ENCODE data around the gene CLK1. TPM values are rescaled to one million over a fixed set of nuclear protein-coding genes. Genes with fewer than 3 reads are reported as not detected.

CLK1 gene
- total and polyA plus RNA-seq, 9 of the 15 experiments (the other 6 are each of a cell fraction or from before 2014, with no cell fraction given): 29.3 to 99.2 (median 47.0) TPM

DNA sequence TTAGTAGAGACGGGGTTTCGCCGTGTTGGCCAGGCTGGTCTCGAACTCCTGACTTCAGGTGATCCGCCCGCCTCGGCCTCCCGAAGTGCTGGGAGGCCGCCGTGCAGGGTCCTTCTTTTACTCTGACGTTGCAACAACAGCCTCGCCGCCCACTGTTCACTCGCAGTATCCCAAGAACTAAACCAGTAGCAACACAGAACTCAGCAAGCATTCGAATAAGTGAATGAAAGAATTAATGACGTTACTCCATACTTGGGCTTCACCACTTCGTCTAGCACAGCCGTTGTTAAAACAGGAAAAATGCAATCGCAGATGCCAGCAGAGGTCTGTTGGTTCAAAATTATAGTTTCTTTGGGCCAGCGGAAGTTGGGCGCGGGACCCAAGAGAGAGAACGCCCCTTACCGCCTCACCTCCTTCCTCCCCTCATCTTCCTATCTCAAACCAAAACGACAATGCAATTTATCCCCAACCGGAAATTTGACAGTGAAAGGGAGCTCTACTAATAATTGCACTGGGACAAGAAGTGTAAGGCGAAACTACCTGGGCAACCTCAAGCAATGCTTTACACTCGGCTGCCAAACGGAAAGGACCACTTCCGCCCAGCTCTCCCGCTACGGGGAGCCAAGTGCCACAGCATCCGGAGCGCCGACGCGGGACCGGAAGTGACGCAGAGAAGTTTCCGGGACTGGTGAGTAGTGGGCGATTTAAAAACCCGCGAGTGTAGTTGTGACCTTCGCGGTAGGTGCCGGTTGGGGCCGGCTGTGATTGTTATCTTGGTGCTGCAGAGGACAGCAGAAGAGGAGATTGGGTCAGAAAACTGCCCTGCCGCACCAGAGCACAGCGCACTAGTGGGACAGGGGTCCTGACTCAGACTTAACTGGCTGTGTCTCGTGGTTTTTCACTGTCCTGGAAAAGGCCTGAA, 24.5 kb upstream of the CLK1 start, which contains the start of the genes NIF3L1 and PPIL3 (continued):
- TF ChIP-seq ATF7 (IDR thresholded peaks at IDR 0.05) (peak; percentile 80), MAX (CRISPR knock-in tag; IDR thresholded peaks at IDR 0.05) (peak; percentile 51; the same call in 1 of the 2 replicates), CREB5 (CRISPR knock-in tag; IDR thresholded peaks at IDR 0.05) (no peak), ERF (CRISPR knock-in tag; IDR thresholded peaks at IDR 0.05) (no peak), NFE2L1 (tag; IDR thresholded peaks at IDR 0.05; ENCODE audit: borderline replicate concordance, low read depth) (no peak), SMAD3 (CRISPR knock-in tag; conservative IDR thresholded peaks at IDR 0.05) (no peak), POLR3A (IDR thresholded peaks at IDR 0.05; ENCODE audit: borderline replicate concordance, extremely low read depth, insufficient read depth, insufficient read length) (no peak), NCOA1 (IDR thresholded peaks at IDR 0.05; ENCODE audit: low read depth) (peak; percentile 98), HDAC6 (IDR thresholded peaks at IDR 0.05; ENCODE audit: low read depth, low read length) (no peak), SFPQ (IDR thresholded peaks at IDR 0.05; ENCODE audit: low read depth, low read length) (no peak), MYBL2 (IDR thresholded peaks at IDR 0.05; ENCODE audit: low read depth) (peak; percentile 73), MYBL2 (CRISPR knock-in tag; IDR thresholded peaks at IDR 0.05; ENCODE audit: borderline replicate concordance) (no peak), MEF2D (tag; conservative IDR thresholded peaks at IDR 0.05; ENCODE audit: low read depth) (no peak), CTBP1 (IDR thresholded peaks at IDR 0.05; ENCODE audit: borderline replicate concordance) (peak; percentile 37; the same call in 1 of the 2 replicates)
- TF ChIP-seq, protein P1, sequence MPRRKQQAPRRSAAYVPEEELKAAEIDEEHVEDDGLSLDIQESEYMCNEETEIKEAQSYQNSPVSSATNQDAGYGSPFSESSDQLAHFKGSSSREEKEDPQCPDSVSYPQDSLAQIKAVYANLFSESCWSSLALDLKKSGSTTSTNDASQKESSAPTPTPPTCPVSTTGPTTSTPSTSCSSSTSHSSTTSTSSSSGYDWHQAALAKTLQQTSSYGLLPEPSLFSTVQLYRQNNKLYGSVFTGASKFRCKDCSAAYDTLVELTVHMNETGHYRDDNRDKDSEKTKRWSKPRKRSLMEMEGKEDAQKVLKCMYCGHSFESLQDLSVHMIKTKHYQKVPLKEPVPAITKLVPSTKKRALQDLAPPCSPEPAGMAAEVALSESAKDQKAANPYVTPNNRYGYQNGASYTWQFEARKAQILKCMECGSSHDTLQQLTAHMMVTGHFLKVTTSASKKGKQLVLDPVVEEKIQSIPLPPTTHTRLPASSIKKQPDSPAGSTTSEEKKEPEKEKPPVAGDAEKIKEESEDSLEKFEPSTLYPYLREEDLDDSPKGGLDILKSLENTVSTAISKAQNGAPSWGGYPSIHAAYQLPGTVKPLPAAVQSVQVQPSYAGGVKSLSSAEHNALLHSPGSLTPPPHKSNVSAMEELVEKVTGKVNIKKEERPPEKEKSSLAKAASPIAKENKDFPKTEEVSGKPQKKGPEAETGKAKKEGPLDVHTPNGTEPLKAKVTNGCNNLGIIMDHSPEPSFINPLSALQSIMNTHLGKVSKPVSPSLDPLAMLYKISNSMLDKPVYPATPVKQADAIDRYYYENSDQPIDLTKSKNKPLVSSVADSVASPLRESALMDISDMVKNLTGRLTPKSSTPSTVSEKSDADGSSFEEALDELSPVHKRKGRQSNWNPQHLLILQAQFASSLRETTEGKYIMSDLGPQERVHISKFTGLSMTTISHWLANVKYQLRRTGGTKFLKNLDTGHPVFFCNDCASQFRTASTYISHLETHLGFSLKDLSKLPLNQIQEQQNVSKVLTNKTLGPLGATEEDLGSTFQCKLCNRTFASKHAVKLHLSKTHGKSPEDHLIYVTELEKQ (CRISPR knock-in tag; IDR thresholded peaks at IDR 0.05): no peak
- TF ChIP-seq, protein P2, sequence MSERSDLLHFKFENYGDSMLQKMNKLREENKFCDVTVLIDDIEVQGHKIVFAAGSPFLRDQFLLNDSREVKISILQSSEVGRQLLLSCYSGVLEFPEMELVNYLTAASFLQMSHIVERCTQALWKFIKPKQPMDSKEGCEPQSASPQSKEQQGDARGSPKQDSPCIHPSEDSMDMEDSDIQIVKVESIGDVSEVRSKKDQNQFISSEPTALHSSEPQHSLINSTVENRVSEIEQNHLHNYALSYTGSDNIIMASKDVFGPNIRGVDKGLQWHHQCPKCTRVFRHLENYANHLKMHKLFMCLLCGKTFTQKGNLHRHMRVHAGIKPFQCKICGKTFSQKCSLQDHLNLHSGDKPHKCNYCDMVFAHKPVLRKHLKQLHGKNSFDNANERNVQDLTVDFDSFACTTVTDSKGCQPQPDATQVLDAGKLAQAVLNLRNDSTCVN (CRISPR knock-in tag; IDR thresholded peaks at IDR 0.05): no peak

Measured in K562 (cell line).